Measurements from ENCODE around the gene GNG7. TPM values are rescaled to one million over a fixed set of nuclear protein-coding genes. Genes with fewer than 3 reads are reported as not detected.
"Not testable (repeated sequence)": the region's sequence is repeated elsewhere in the genome, so short reads cannot be mapped to it uniquely, and the experiment has no call there.

The GNG7 gene
- total and polyA plus RNA-seq, 2 donors (not counting 3 experiments of a cell fraction or from before 2014, with no cell fraction given): 0.29 to 0.84 TPM

DNA sequence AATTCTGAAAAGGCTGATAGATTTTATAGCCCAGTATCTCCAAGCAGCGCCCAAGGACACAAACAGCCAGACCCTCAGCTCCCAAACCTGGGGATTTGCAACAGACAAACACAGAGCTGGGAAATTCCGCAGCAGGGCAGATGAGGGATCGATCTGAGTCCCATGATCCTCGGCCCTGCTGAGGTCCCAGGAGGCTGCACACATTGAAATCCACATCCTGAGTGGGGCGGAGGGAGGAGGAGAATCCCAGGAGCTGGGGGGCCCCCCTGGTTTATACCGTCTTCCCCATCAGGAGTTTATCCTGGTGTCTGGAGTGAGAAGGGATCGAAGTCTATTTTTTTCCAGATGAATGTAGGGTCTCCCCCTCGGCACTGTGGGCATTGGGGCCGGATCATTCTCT lies 49.3 kb downstream of the GNG7 start:
- POLR2A ChIA-PET: interaction anchor here (0.6 kb wide), 1 partner anchor 260 kb away, joined by 3 read pairs; no protein-coding TSS in a partner anchor

DNA sequence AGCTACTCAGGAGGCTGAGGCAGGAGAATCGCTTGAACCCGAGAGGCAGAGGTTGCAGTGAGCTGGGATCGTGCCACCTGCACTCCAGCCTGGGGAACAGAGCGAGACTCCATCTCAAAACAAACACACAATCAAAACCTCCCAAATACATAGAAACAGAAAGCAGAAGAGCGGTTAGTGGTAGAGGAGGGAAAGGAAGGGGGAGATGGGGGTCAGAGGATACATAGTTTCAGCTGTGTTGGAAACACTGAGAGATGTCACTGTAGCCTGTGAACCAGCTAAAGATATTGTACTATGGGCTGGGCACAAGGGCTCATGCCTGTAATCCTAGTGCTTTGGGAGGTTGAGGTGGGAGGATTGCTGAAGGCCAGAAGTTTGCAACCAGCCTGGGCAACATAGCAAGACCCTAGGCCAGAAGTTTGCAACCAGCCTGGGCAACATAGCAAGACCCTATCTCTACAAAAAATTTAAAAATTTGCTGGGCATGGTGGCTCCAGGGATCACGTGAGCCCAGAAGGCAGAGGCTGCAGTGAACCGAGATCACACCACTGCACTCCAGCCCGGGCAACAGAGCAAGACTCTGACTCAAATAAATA lies 49.9 kb downstream of the GNG7 start:
- no peaks in the 10 kb centered on the region for H3K79me2 ChIP-seq (ENCODE audit: control insufficient read depth, insufficient read depth, low read length)
- no peaks in the 10 kb centered on the region for H3K9me3 ChIP-seq (replicated peaks; ENCODE audit: control insufficient read depth, insufficient read depth, low read length)
- intact Hi-C loops (cut with micrococcal nuclease): no loop called here
- H2AFZ ChIP-seq (ENCODE audit: low read depth, low read length): no peak overlapping the region
- TF ChIP-seq GATA2 (IDR thresholded peaks at IDR 0.05; ENCODE audit: insufficient read depth, insufficient read length, low read depth, low read length) (no peak), POLR2AphosphoS5 (IDR thresholded peaks at IDR 0.05; ENCODE audit: insufficient read depth, low read depth, low read length) (no peak), JUN (IDR thresholded peaks at IDR 0.05; ENCODE audit: borderline replicate concordance, insufficient read depth, insufficient read length, low read depth) (no peak), POLR2A (IDR thresholded peaks at IDR 0.05; ENCODE audit: low read depth, low read length) (no peak)
- TF ChIP-seq, protein P1, sequence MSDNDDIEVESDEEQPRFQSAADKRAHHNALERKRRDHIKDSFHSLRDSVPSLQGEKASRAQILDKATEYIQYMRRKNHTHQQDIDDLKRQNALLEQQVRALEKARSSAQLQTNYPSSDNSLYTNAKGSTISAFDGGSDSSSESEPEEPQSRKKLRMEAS (IDR thresholded peaks at IDR 0.05; ENCODE audit: insufficient read depth, insufficient read length): no peak
- H3K27me3 ChIP-seq (ENCODE audit: control insufficient read depth in 2 of 2, insufficient read depth in 2 of 2, low read length in 2 of 2): no peaks in the 10 kb centered on the region
- H3K36me3 ChIP-seq (ENCODE audit: control insufficient read depth in 2 of 2, extremely low read depth in 1 of 2, insufficient read depth in 2 of 2, low read length in 2 of 2): no peaks in the 10 kb centered on the region
- no peak overlapping the region for H3K4me2 ChIP-seq (ENCODE audit: insufficient read depth, low read length)
- no peaks in the 10 kb centered on the region for H3K4me1 ChIP-seq (ENCODE audit: control insufficient read depth, extremely low read depth, insufficient read depth, low read length)
- no peak overlapping the region for H3K9ac ChIP-seq (replicated peaks; ENCODE audit: extremely low read depth, insufficient read depth, low read length)
- H3K4me3 ChIP-seq (replicated peaks in 1 of 3; ENCODE audit: insufficient read depth in 1 of 3, low read depth in 1 of 3, low read length in 3 of 3): no peak overlapping the region
- BruUV-seq (replicated peaks): no TSS peak
- POLR2A ChIA-PET: no interaction called here
- no peak overlapping the region for H3K27ac ChIP-seq (ENCODE audit: insufficient read depth, low read depth, low read length)
- dilution Hi-C loops (cut with MboI; ENCODE audit: extremely low pct_ligation_motif_present, low sequenced_read_pairs): no loop called here
- DNase-seq (ENCODE audit: low read depth, low spot score) (no peak), FAIRE-seq (no peak)
- CTCF ChIA-PET: interaction anchor here (1.0 to 1.5 kb wide), 3 partner anchors 15 to 96 kb away, joined by 3 to 4 read pairs (median 3); no protein-coding TSS in a partner anchor
- no peaks in the 10 kb centered on the region for H3K9me1 ChIP-seq (replicated peaks; ENCODE audit: control insufficient read depth, extremely low read depth, insufficient read depth, low read length)
- H4K20me1 ChIP-seq (replicated peaks; ENCODE audit: control insufficient read depth, extremely low read depth, insufficient read depth, low read length): no peaks in the 10 kb centered on the region

More for the DNA sequence above, 49.3 kb downstream of the GNG7 start:
- H3K79me2 ChIP-seq (ENCODE audit: control insufficient read depth, insufficient read depth, low read length): no peaks in the 10 kb centered on the region
- H4K20me1 ChIP-seq (replicated peaks; ENCODE audit: control insufficient read depth, extremely low read depth, insufficient read depth, low read length): no peaks in the 10 kb centered on the region
- no peak overlapping the region for H3K9ac ChIP-seq (replicated peaks; ENCODE audit: extremely low read depth, insufficient read depth, low read length)
- no peaks in the 10 kb centered on the region for H3K4me1 ChIP-seq (ENCODE audit: control insufficient read depth, extremely low read depth, insufficient read depth, low read length)
- BruUV-seq (replicated peaks): no TSS peak
- CTCF ChIA-PET: interaction anchor here (1.0 to 1.5 kb wide), 2 partner anchors 24 to 96 kb away, joined by 3 to 4 read pairs; no protein-coding TSS in a partner anchor
- no peaks in the 10 kb centered on the region for H3K9me1 ChIP-seq (replicated peaks; ENCODE audit: control insufficient read depth, extremely low read depth, insufficient read depth, low read length)
- no peaks in the 10 kb centered on the region for H3K36me3 ChIP-seq (ENCODE audit: control insufficient read depth in 2 of 2, extremely low read depth in 1 of 2, insufficient read depth in 2 of 2, low read length in 2 of 2)
- FAIRE-seq: no peak
- H3K4me3 ChIP-seq (replicated peaks in 1 of 3; ENCODE audit: insufficient read depth in 1 of 3, low read depth in 1 of 3, low read length in 3 of 3): no peak overlapping the region
- H3K9me3 ChIP-seq (replicated peaks; ENCODE audit: control insufficient read depth, insufficient read depth, low read length): no peaks in the 10 kb centered on the region
- DNase-seq (ENCODE audit: low read depth, low spot score): no peak
- TF ChIP-seq, protein P1 (IDR thresholded peaks at IDR 0.05; ENCODE audit: insufficient read depth, insufficient read length): no peak
- no peak overlapping the region for H3K27ac ChIP-seq (ENCODE audit: insufficient read depth, low read depth, low read length)
- dilution Hi-C loops (cut with MboI; ENCODE audit: extremely low pct_ligation_motif_present, low sequenced_read_pairs): no loop called here
- no peak overlapping the region for H2AFZ ChIP-seq (ENCODE audit: low read depth, low read length)
- H3K27me3 ChIP-seq (ENCODE audit: control insufficient read depth in 2 of 2, insufficient read depth in 2 of 2, low read length in 2 of 2): no peaks in the 10 kb centered on the region
- no peak overlapping the region for H3K4me2 ChIP-seq (ENCODE audit: insufficient read depth, low read length)
- intact Hi-C loops (cut with micrococcal nuclease): no loop called here

DNA sequence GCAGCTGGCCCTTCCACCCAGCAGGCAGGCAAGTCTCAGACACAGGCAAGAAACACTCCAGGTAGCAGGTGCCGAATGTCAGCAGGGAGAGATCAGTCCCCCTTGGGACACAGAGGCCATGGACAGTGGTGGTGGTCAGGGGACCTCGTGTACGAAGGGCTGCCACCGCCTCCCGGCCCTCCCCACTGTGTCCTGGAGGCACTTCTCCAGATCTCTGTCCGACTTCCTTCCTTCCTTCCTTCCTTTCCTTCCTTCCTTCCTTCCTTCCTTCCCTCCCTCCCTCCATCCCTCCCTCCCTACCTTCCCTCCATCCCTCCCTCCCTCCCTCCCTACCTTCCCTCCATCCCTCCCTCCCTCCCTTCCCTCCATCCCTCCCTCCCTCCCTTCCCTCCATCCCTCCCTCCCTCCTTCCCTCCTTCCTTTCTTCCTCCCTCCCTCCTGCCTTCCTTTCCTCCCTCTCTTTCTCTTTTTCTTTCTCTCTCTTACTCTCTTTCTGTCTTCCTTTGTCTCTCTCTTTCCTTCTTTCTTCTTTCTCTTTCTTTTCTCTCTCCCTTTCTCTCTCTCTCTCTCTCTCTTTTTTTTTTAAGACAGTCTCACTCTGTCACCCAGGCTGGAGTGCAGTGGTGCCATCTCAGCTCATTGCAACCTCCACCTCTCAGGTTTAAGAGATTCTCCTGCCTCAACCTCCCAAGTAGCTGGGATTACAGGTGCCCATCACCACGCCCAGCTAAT lies 51.3 kb downstream of the GNG7 start:
- intact Hi-C loops (cut with micrococcal nuclease); H3K27ac ChIP-seq (ENCODE audit: insufficient read depth, low read depth, low read length); FAIRE-seq; H3K4me2 ChIP-seq (ENCODE audit: insufficient read depth, low read length); H2AFZ ChIP-seq (ENCODE audit: low read depth, low read length); H4K20me1 ChIP-seq (replicated peaks; ENCODE audit: control insufficient read depth, extremely low read depth, insufficient read depth, low read length); H3K9me3 ChIP-seq (replicated peaks; ENCODE audit: control insufficient read depth, insufficient read depth, low read length); dilution Hi-C loops (cut with MboI; ENCODE audit: extremely low pct_ligation_motif_present, low sequenced_read_pairs); H3K4me1 ChIP-seq (ENCODE audit: control insufficient read depth, extremely low read depth, insufficient read depth, low read length); BruUV-seq (replicated peaks); POLR2A ChIA-PET; H3K27me3 ChIP-seq (ENCODE audit: control insufficient read depth in 2 of 2, insufficient read depth in 2 of 2, low read length in 2 of 2); H3K9me1 ChIP-seq (replicated peaks; ENCODE audit: control insufficient read depth, extremely low read depth, insufficient read depth, low read length); H3K79me2 ChIP-seq (ENCODE audit: control insufficient read depth, insufficient read depth, low read length); H3K36me3 ChIP-seq (ENCODE audit: control insufficient read depth in 2 of 2, extremely low read depth in 1 of 2, insufficient read depth in 2 of 2, low read length in 2 of 2); H3K4me3 ChIP-seq (replicated peaks in 1 of 3; ENCODE audit: insufficient read depth in 1 of 3, low read depth in 1 of 3, low read length in 3 of 3); H3K9ac ChIP-seq (replicated peaks; ENCODE audit: extremely low read depth, insufficient read depth, low read length); DNase-seq (ENCODE audit: low read depth, low spot score): not testable (repeated sequence)
- CTCF ChIA-PET: interaction anchor here (1.3 kb wide), 1 partner anchor 14 kb away, joined by 3 read pairs; no protein-coding TSS in a partner anchor

Data from endothelial cell of umbilical vein (primary cell).